GM18511 (cell line): ENCODE results near the gene SMIM28.
"Not testable (repeated sequence)": the region's sequence is repeated elsewhere in the genome, so short reads cannot be mapped to it uniquely, and the experiment has no call there.

ENCODE experiments used
- ATAC-seq: cut with Tn5 transposase; IDR thresholded peaks from one replicate; pipeline ENCODE4 v1.9.1; 2021; ENCODE audit warnings: mild to moderate bottlenecking, moderate library complexity; ENCODE audit not compliant: unreplicated experiment

Gene SMIM28

DNA sequence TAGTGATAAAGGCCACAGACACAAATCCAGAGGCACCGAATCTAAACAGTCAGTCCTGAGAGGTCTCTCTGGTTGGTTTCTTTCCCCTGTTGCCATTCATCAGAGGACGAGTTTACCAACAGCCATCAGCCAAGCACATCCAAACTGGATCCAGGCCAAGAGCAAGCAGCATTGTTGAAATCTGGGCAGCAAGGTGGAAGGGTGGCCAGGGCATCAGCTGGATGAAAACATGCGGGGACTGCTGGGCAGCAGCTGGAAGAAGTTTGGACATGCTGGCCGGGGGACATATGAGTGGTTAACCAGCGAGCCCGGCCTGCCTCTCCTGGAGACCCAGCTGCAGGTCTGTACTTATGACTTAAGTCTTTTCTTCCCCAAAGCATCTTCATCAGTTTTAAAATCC lies at the start of gene SMIM28:
SMIM28 (plus strand) TSS at position 62 of the 400 bp plus-strand sequence; CDS start at position 230, 168 bp downstream.
- ATAC-seq = no peak

- no peak for ATAC-seq
These were observed 49.5 kb upstream of the SMIM28 start for GRCh38 chr6:138328210-138328609.

DNA sequence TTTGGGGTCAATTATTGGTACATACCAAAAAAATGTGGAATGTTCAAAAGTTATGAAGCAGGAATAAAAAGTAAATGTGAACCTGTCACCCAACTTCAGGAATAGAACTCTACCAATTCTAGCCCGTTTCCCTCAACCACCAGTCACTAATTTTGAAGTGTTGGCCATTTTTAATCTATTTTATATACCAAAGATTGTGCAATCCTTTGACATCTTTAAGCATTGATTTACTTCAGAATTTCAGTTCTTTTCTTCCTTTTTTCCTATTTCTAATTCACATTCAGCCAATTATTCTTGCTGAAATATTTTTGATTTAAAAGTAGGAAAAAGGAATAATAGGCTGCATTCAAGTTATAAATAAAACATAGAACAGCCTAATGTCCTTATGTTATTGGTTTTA lies 46.9 kb upstream of the SMIM28 start:
- ATAC-seq = no peak

- no peak for ATAC-seq
These were observed 46.3 kb upstream of the SMIM28 start for GRCh38 chr6:138331444-138331843.

GRCh38 chr6:138331984-138332383 lies 45.7 kb upstream of the SMIM28 start:
- ATAC-seq = no peak

DNA sequence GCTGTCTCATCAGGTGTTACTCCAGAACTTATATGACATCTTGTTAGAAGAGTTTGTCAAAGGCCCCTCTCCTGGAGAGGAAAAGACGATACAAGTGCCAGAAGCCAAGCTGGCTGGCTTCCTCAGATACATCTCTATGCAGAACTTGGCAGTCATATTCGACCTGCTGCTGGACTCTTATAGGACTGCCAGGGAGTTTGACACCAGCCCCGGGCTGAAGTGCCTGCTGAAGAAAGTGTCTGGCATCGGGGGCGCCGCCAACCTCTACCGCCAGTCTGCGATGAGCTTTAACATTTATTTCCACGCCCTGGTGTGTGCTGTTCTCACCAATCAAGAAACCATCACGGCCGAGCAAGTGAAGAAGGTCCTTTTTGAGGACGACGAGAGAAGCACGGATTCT lies 43.7 kb upstream of the SMIM28 start:
- ATAC-seq = no peak

DNA sequence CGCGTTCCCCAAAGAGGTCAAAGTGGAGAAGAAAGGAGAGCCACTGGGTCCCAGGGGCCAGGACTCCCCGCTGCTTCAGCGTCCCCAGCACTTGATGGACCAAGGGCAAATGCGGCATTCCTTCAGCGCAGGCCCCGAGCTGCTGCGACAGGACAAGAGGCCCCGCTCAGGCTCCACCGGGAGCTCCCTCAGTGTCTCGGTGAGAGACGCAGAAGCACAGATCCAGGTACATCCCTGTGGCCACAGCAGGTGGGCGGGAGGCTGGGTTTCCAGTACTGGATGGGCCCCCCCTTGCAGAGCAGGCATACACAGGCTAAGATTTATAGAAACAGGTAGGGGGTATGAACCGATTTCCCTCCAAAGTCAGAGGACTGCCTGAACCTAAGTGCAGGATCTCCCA lies 42.7 kb upstream of the SMIM28 start:
- no peak for ATAC-seq

- ATAC-seq = no peak
These were observed 41.5 kb upstream of the SMIM28 start for GRCh38 chr6:138336221-138336620.

DNA sequence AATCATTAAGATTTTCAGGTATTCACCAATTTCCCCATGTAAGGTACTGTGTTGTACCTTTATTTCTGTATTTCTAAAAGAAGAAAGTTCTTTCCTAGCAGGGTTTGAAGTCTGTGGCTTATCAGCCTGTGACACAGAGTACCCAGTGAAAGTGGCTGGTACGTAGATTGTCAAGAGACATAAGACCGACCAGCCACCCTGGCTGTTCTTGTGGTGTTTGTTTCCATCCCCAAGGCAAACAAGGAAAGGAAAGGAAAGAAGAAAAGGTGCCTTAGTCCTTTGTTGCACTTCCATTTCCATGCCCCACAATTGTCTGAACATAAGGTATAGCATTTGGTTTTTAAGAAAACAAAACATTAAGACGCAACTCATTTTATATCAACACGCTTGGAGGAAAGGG lies 40.6 kb upstream of the SMIM28 start:
- ATAC-seq = no peak

GRCh38 chr6:138339024-138339423 lies 38.7 kb upstream of the SMIM28 start:
- ATAC-seq = no peak

- no peak for ATAC-seq
These were observed 36.5 kb upstream of the SMIM28 start for GRCh38 chr6:138341176-138341575.

DNA sequence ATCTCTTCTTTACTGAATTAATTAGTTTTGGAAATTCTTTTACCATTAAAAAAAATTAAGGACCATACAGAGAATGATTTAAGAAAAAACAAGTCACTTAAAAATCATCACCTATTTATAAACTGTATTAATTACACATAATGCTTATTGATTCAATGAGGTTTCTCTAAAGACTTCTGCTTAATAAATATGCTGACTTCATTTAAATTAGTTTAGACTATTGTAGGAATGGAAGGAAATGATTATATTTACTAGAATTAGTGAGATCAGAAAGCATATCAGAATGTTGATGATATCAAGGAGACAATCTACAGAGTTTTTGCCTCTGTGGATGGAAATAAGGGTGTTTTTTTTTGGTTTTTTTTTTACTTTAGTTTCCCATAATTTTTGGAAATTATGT lies 34.6 kb upstream of the SMIM28 start:
- ATAC-seq = no peak

GRCh38 chr6:138345565-138346285 lies 32.0 kb upstream of the SMIM28 start:
- ATAC-seq = no peak

DNA sequence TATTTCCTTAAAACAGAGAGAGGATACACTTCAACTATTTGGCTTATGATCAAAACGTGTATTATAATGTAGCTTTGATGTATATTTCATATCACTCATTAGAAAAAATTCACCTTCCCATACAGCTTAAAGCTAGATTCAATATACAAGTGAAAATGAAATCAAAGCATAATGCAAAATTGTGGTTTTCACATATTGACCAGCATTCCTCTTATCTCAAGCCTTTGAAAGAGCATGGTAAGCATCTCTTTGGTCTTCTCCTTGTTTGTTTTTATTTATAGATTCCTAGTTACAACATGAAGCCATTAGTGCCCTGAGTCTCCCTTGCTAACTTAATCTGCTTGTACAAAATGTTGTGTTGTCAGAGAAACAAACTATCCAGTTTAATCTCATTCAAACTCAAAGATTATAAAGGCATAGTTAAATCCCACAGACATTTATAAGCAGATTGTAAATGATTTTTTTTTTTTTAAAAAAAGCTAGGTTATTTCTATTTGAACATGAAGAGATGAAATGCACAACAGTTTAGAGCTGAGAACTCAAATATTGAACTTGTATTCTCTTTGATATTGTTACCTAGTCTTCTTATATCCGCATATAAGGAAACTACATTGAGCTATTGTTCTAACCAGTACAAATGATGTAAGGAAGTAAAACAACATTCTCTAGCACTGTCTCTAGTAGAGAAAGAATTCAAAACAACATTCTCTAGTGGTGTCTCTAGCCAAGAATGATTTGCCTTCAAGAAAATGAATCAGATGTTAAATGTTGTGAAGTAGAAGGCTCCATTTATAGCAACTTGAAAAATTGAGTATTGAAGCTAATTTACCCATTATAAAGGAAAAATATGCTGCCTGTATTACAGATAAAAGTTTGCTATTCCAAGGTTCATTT lies 31.2 kb upstream of the SMIM28 start:
- ATAC-seq = no peak

- ATAC-seq = no peak
These were observed 29.8 kb upstream of the SMIM28 start for GRCh38 chr6:138347864-138348263.

DNA sequence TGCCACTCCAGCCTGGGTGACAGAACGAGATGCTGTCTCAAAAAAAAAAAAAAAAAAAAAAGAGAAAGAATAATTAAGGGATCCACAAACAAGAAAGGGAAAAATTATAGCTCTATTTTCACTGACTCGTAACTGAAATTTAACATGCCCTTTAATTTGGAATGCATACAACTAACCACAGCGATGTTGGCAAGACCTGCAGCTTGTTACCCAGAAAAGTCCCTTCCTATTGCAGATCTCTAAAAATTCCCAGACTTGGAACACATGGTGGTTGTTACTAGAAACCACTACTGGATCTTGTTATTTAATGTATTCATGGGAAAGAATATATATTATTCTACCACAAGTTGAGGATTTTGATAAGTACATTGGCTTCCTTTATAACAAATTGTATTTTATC lies 27.8 kb upstream of the SMIM28 start:
- ATAC-seq = no peak

DNA sequence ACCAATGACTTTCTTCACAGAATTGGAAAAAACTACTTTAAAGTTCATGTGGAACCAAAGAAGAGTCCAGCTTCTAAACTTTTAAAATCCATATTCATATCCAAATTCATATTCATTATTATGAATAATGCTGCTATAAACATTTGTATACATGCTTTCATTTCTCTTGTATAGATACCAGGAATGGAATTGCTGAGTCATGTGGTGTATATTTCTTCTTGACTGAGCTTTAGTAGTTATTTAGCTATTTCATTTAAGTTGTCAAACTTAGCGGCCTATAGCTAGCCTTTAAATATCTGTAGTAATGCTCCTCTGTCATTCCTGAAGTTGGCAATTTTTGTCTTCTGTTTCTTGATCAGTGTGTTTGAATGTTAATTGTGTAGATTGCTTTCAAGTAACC lies 19.8 kb upstream of the SMIM28 start:
- no peak for ATAC-seq

GRCh38 chr6:138368684-138369083 lies 9.0 kb upstream of the SMIM28 start:
- not testable (repeated sequence) for ATAC-seq

DNA sequence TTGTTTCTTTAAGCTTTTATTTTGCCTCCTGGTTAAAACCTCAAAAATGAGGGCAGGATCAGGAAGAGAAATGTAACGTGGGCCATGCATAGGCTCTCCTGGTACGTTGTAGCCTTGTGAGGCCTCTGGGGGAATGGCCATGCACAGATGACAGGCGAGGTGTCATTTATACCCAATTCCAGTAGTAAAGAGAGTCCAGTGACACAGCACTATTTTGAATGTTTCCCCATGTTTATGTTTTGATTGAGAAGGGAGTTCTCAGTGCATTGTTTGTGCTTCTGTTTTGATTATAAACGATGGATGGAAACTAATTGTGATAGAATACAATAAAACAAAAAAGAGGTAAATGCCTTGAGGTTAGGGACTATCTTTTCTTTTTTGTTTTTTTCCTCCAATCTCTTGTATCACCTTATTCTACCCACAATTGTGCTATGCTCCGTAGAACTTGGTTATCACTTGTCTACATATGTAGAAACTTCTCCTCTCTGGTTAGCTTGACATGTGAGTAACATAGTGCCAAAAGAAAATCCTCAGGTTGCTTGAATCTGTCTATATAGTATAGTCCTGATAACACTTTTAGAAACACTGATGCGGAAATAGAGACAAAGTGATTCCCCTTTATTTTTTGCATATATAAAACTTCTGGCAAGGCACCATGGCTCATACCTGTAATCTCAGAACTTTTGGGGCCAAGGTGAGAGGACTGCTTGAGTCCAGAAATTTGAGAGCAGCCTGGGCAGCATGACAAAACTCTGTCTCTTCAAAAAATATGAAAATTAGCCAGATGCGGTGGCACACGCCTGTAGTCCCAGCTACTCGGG lies 6.9 kb upstream of the SMIM28 start:
- ATAC-seq = no peak

GRCh38 chr6:138371452-138371711 lies 6.3 kb upstream of the SMIM28 start:
- ATAC-seq = no peak

- ATAC-seq = no peak
These were observed 6.0 kb upstream of the SMIM28 start for GRCh38 chr6:138371720-138372119.
